NCI-H2107 treated with DMSO at 0.1 percent for 48 hours (cell line): Measurements from ENCODE around the gene KRT76.

ENCODE experiments used
- DNase-seq: peaks from one replicate; lab custom pipeline; 2025; ENCODE audit not compliant: unreplicated experiment; lab: John Stamatoyannopoulos, UW

KRT76 gene

GRCh38 chr12:52776913-52777395, at the start of gene KRT76:
Gene KRT76, minus strand, starts transcription at chr12:52777345. Its CDS starts 54 bp downstream, at chr12:52777291.
- DNase-seq, result no peak

- DNase-seq, result no peak
Observed at GRCh38 chr12:52825961-52826360, 48.8 kb upstream of the KRT76 start.

- no peak for DNase-seq
Observed at GRCh38 chr12:52824741-52825410, 47.7 kb upstream of the KRT76 start.

- DNase-seq, result no peak
Observed at GRCh38 chr12:52823761-52824450, 46.8 kb upstream of the KRT76 start.

- no peak for DNase-seq
Observed at GRCh38 chr12:52822771-52823510, 45.8 kb upstream of the KRT76 start.

- DNase-seq, result no peak
Observed at GRCh38 chr12:52821826-52822660, 44.9 kb upstream of the KRT76 start.

- no peak for DNase-seq
Observed at GRCh38 chr12:52821071-52821730, 44.1 kb upstream of the KRT76 start.

GRCh38 chr12:52820521-52820920, 43.4 kb upstream of the KRT76 start:
- DNase-seq, result no peak

- DNase-seq, result no peak
Observed at GRCh38 chr12:52819731-52820510, 42.8 kb upstream of the KRT76 start.

- no peak for DNase-seq
Observed at GRCh38 chr12:52818887-52819420, 41.8 kb upstream of the KRT76 start.

GRCh38 chr12:52818388-52818787, 41.2 kb upstream of the KRT76 start:
- DNase-seq, result no peak

- no peak for DNase-seq
Observed at GRCh38 chr12:52817699-52818238, 40.6 kb upstream of the KRT76 start.

GRCh38 chr12:52817003-52817698, 40.0 kb upstream of the KRT76 start:
- no peak for DNase-seq

GRCh38 chr12:52815676-52816588, 38.8 kb upstream of the KRT76 start:
- DNase-seq, result no peak

GRCh38 chr12:52815161-52815560, 38.0 kb upstream of the KRT76 start:
- no peak for DNase-seq

GRCh38 chr12:52814710-52815155, 37.6 kb upstream of the KRT76 start:
- DNase-seq, result no peak
